GM19035 (cell line): Measurements from ENCODE around the gene CDK10.
"Not testable (repeated sequence)": the region's sequence is repeated elsewhere in the genome, so short reads cannot be mapped to it uniquely, and the experiment has no call there.

ENCODE experiments used
- ATAC-seq: cut with Tn5 transposase; IDR thresholded peaks from one replicate; pipeline ENCODE4 v1.9.1; 2021; ENCODE audit not compliant: unreplicated experiment

Gene CDK10

GRCh38 chr16:89667000-89667399, 19.5 kb upstream of the CDK10 start:
- ATAC-seq = not testable (repeated sequence)

DNA sequence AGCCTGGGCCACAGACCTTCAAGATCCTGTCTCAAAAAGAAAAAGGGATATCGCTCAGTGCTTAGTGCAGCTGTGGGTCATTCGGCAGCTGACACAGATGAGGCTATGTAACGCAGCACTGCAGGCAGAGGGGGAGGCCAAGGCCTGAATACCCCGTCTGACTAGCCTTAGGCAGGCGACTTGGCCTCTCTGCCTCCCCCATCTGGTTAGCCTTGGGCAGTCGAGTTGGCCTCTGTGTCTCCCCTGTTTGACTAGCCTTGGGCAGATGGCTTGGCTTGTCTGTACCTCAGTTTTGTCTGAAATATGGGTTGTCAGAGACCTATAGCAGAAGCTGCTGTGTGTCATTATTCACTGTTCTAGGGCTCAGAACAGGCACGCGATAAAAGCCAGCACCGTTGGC, 18.9 kb upstream of the CDK10 start:
- ATAC-seq = no peak

- ATAC-seq = no peak
Observed at GRCh38 chr16:89668790-89669158, 17.7 kb upstream of the CDK10 start.

DNA sequence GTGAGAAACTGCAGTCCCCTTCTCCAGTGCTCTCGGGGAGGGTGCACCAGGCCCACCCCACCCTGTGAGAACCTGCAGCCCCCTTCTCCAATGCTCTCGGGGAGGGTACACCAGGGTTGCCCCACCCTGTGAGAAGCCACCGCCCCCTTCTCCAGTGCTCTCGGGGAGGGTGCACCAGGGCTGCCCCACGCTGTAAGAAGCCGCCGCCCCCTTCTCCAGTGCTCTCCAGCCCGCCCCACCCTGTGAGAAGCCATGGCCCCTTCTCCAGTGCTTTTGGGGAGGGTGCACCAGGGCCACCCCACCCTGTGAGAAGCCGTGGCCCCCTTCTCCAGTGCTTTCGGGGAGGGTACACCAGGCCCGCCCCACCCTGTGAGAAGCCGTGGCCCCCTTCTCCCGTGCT, 16.7 kb upstream of the CDK10 start:
- no peak for ATAC-seq

DNA sequence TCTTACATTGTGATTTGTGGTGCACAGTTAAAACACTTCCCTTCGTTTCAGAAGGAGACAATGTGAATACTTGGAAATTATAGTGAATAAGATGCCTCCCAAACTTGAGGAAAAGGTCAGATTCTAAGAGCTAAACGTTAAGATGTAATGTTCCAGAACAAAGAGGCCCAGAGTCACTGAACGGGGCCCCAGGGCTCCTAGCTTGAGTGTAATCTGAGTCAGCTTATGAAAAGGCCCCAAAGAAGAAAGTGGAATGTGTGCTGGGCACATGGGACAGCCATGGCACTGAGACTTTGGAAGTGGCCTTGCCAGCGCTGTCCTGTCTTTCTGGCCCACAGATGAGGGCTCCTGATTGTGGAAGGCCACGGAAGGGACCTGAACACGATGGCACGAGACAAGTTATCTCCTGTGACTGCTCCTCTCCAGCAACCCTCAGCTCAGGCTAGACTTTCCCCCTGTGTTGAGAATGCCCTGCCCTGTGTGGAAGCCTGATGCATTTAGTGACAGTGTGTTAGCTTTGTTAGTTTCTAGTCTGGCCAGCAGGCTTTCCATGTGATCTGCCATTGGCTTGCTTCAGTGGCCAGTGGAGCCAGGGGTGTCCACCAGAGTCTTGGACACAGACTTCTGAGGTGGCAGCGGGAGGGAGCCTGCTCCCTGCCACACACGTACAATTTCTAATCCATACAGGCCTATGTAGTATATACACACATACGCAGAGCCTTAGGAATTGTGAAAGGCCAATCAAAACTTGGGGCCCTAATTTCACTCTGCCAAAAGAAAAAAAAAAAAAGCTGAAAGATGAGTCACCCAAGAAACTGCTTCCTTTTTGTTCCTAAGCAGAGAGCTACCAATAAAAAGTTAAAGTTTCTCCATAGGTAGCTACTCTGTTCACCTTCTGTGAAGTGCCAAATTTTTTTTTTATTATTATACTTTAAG, 15.7 kb upstream of the CDK10 start:
- no peak for ATAC-seq

GRCh38 chr16:89671565-89671964, 14.9 kb upstream of the CDK10 start:
- not testable (repeated sequence) for ATAC-seq

- ATAC-seq = no peak
Observed at GRCh38 chr16:89672177-89672941, 14.1 kb upstream of the CDK10 start.

- ATAC-seq = no peak
Observed at GRCh38 chr16:89678258-89678657, 8.2 kb upstream of the CDK10 start.

GRCh38 chr16:89685916-89686315, 573 bp upstream of the CDK10 start:
- no peak for ATAC-seq

GRCh38 chr16:89687092-89687940, 827 bp downstream of the CDK10 start:
- ATAC-seq = peak; percentile 34

DNA sequence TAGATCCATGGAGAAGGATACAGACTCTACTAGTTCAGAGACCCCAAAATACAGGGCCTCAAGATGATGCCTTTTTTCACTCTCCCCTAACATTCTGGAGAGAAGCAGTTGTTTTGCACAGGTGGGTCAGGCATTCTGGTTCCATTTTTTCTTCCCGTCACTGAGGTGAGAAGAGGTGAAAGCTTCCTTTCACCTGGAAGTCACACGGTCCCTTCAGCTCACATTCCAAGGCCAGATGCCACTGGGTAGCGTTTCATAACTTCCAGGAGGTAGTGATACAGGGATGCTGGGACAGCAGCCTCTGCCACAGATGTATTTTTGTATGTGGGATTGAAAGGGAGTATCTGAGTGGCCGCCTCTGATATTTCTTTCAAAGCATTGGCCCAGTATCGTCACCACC, 1.9 kb downstream of the CDK10 start:
- ATAC-seq = no peak

- ATAC-seq = no peak
Observed at GRCh38 chr16:89689142-89689541, 2.7 kb downstream of the CDK10 start.

- ATAC-seq = not testable (repeated sequence)
Observed at GRCh38 chr16:89689621-89690020, 3.1 kb downstream of the CDK10 start.

DNA sequence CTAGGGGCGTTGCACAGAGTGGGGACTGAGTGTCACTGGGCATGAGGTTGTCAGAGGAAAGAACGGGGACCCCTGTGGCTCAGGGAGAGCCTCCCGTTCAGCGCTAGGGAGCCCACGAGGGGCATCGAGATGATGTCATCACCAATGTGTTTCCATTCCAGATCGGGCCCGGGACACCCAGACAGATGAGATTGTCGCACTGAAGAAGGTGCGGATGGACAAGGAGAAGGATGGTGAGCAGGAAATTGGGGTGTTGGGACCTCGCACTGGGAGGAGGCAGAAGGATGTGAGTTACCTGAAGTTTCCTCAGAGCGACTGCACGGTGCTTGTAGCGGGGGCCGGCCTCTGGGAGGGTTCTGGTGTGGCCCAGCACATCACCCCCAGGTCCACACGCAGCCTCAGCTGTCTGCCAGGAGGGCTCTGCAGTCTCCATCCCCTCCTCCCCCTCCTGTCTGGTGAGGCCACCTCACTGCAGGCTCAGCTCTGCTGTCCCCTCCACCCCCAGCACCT, 4.0 kb downstream of the CDK10 start:
- no peak for ATAC-seq

DNA sequence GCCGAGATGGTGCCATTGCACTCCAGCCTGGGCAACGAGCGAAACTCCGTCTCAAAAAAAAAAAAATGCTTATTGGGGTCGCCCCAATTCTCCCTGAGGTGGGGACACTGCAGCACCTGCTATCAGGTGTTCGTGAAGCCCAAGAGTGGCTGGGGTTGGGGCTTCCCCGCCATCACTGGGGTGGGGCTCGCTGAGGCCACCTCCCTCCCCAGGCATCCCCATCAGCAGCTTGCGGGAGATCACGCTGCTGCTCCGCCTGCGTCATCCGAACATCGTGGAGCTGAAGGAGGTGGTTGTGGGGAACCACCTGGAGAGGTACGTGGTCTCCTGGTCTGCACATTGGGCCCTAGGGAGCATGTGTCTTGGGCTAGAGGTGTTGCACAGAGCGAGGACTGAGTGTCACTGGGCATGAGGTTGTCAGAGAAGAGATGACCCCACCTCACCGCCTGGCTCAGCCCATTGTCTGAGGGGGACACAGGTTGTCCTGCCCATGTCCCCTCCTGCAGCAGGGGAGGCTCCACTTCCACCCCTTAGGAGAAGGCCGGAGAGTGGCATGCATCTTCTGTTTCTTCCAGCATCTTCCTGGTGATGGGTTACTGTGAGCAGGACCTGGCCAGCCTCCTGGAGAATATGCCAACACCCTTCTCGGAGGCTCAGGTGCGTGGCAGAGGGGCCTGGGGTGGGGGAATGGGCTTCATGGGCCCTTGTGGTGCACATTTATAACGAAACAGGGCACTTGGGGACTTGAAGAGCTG, 4.9 kb downstream of the CDK10 start:
- ATAC-seq = no peak

GRCh38 chr16:89691986-89692569, 5.6 kb downstream of the CDK10 start:
- no peak for ATAC-seq

- ATAC-seq = no peak
Observed at GRCh38 chr16:89693289-89693731, 6.8 kb downstream of the CDK10 start.

GRCh38 chr16:89693931-89694783, 7.7 kb downstream of the CDK10 start:
- ATAC-seq = no peak

- ATAC-seq = not testable (repeated sequence)
Observed at GRCh38 chr16:89694784-89695085, 8.2 kb downstream of the CDK10 start.
